ENCODE measurements around the gene CDH15.

The CDH15 gene

GRCh38 chr16:89178453-89179147 lies 7.1 kb downstream of the CDH15 start:
- TF ChIP-seq CTCF (IDR thresholded peaks at IDR 0.05), result no peak
- no peak for DNase-seq
- no peak overlapping the region for H3K4me3 ChIP-seq
- H3K36me3 ChIP-seq, result no peaks in the 10 kb centered on the region
- H3K9me3 ChIP-seq, result no peaks in the 10 kb centered on the region
- peaks cover 0 to 83% of the 10 kb centered on the region in 2 donors for H3K27me3 ChIP-seq
- H3K4me1 ChIP-seq, result no peaks in the 10 kb centered on the region
- intact Hi-C loops (cut with DNase I; ENCODE audit: low total_unique reads), result no loop called here
- no peak overlapping the region for H3K27ac ChIP-seq

GRCh38 chr16:89179148-89179484 lies 7.6 kb downstream of the CDH15 start:
- intact Hi-C loops (cut with DNase I; ENCODE audit: low total_unique reads), result no loop called here
- peaks cover 0 to 83% of the 10 kb centered on the region in 2 donors for H3K27me3 ChIP-seq
- no peak for TF ChIP-seq CTCF (IDR thresholded peaks at IDR 0.05)
- H3K4me3 ChIP-seq, result no peak overlapping the region
- H3K36me3 ChIP-seq, result no peaks in the 10 kb centered on the region
- no peaks in the 10 kb centered on the region for H3K4me1 ChIP-seq
- no peak for DNase-seq
- no peak overlapping the region for H3K27ac ChIP-seq
- H3K9me3 ChIP-seq, result no peaks in the 10 kb centered on the region

GRCh38 chr16:89179656-89180315 lies 8.2 kb downstream of the CDH15 start:
- no peak for DNase-seq
- intact Hi-C loops (cut with DNase I; ENCODE audit: low total_unique reads), result no loop called here
- H3K9me3 ChIP-seq, result no peaks in the 10 kb centered on the region
- no peaks in the 10 kb centered on the region for H3K4me1 ChIP-seq
- no peak overlapping the region for H3K27ac ChIP-seq
- peaks cover 0 to 81% of the 10 kb centered on the region in 2 donors for H3K27me3 ChIP-seq
- no peak for TF ChIP-seq CTCF (IDR thresholded peaks at IDR 0.05)
- no peaks in the 10 kb centered on the region for H3K36me3 ChIP-seq
- no peak overlapping the region for H3K4me3 ChIP-seq

- H3K9me3 ChIP-seq, result no peaks in the 10 kb centered on the region
- no peak for DNase-seq
- intact Hi-C loops (cut with DNase I; ENCODE audit: low total_unique reads), result no loop called here
- H3K27ac ChIP-seq, result no peak overlapping the region
- peaks cover 0 to 45% of the 10 kb centered on the region in 2 donors for H3K27me3 ChIP-seq
- H3K36me3 ChIP-seq, result no peaks in the 10 kb centered on the region
- no peak overlapping the region for H3K4me3 ChIP-seq
- H3K4me1 ChIP-seq, result no peaks in the 10 kb centered on the region
- no peak for TF ChIP-seq CTCF (IDR thresholded peaks at IDR 0.05)
Measured at GRCh38 chr16:89183463-89183862, 11.9 kb downstream of the CDH15 start.

GRCh38 chr16:89183975-89184676 lies 12.6 kb downstream of the CDH15 start:
- intact Hi-C loops (cut with DNase I; ENCODE audit: low total_unique reads), result no loop called here
- Histone ChIP-seq H3K27ac (no peak overlapping the region), H3K36me3 (no peaks in the 10 kb centered on the region), H3K4me1 (no peaks in the 10 kb centered on the region), H3K4me3 (no peak overlapping the region), H3K27me3 (peaks cover 0 to 38% of the 10 kb centered on the region in 2 donors), H3K9me3 (no peaks in the 10 kb centered on the region)
- no peak for TF ChIP-seq CTCF (IDR thresholded peaks at IDR 0.05)
- no peak for DNase-seq
